HG03432 (cell line): ENCODE measurements around the gene RESF1.
"Not testable (repeated sequence)": the region's sequence is repeated elsewhere in the genome, so short reads cannot be mapped to it uniquely, and the experiment has no call there.

ENCODE experiments used
- ATAC-seq: cut with Tn5 transposase; IDR thresholded peaks from one replicate; pipeline ENCODE4 v1.9.1; 2021; ENCODE audit warnings: mild to moderate bottlenecking, moderate library complexity; ENCODE audit not compliant: unreplicated experiment

The RESF1 gene, protein sequence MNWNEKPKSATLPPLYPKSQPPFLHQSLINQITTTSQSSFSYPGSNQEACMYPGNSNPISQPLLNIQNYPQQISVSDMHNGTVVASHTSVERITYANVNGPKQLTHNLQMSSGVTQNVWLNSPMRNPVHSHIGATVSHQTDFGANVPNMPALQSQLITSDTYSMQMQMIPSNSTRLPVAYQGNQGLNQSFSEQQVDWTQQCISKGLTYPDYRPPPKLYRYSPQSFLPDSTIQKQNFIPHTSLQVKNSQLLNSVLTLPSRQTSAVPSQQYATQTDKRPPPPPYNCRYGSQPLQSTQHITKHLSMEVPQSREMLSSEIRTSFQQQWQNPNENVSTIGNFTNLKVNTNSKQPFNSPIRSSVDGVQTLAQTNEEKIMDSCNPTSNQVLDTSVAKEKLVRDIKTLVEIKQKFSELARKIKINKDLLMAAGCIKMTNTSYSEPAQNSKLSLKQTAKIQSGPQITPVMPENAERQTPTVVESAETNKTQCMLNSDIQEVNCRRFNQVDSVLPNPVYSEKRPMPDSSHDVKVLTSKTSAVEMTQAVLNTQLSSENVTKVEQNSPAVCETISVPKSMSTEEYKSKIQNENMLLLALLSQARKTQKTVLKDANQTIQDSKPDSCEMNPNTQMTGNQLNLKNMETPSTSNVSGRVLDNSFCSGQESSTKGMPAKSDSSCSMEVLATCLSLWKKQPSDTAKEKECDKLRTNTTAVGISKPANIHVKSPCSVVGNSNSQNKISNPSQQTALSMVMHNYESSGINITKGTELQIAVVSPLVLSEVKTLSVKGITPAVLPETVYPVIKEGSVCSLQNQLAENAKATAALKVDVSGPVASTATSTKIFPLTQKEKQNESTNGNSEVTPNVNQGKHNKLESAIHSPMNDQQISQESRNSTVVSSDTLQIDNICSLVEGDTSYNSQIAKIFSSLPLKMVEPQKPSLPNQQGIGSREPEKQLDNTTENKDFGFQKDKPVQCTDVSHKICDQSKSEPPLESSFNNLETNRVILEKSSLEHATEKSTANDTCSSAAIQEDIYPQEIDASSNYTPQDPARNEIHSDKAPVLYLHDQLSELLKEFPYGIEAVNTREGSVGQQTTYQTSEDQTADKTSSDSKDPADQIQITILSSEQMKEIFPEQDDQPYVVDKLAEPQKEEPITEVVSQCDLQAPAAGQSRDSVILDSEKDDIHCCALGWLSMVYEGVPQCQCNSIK (N-terminal part only)

DNA sequence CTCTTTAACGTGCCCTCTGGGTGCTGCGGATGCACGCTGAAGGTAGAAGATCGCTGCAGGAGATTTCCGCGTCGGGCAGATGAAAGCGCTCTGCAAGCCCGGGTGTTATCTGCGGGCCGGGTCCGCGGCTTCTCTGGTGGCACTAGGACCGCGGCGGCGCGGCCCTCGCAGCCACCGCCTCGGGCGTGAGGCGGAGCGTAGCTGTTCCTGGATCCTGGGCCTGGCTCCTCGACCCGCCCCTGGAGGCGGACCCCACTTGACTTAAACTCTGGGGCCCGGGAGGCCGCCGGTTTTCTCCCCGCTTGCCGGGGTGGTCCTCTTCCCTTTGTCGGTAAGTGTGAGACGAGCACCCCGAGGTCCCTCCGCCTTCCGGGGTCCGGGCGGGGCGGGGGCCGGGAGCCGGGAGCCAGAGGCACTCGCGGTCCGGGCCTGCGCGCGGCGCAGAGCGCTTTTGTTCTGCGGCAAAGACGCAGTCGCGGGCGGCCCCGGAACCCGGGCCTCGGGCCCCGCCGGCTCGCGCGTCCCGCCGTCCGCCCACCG is at the start of gene RESF1:
RESF1 (plus strand) TSS at position 255 of the 540 bp plus-strand sequence. CDS start 21,541 bp downstream, outside the sequence.
- ATAC-seq, result peak; percentile 93

DNA sequence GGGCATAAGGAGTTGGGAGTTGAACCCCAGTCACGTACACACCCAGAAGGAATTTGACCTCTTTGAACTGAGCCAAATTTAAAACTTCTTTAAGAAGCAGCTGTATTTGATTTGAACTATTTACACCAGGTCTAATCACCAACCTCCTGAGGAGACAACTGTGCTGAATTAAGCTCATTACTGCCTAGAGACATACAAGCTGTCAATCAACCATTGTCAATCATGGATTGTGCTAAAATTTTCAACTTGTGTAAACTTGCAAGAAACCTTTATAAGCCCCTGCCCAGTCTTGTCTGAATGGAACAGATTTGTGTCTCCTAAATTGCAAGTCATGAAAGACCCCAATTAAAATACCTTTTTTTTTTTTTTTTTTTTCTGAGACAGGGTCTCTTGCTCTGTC is 44.3 kb upstream of the RESF1 start:
- ATAC-seq, result no peak

DNA sequence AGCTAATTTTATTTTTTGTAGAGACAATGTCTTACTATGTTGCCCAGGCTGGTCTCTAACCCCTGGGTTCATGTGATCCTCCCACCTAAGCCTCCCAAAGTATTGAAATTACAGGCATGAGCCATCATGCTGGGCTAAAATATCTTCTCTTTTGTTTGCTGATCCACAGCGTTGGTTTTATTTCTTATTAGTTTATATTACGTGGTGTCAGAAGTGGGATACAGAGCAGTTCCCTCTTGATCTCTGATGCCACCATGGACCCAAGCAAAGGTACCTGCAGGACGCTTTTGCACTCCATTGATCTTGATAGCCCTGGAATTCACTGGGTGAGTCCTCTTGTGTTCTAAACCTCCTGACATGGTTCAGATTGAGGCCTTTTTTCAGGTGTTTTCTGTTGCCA is 43.8 kb upstream of the RESF1 start:
- no peak for ATAC-seq

DNA sequence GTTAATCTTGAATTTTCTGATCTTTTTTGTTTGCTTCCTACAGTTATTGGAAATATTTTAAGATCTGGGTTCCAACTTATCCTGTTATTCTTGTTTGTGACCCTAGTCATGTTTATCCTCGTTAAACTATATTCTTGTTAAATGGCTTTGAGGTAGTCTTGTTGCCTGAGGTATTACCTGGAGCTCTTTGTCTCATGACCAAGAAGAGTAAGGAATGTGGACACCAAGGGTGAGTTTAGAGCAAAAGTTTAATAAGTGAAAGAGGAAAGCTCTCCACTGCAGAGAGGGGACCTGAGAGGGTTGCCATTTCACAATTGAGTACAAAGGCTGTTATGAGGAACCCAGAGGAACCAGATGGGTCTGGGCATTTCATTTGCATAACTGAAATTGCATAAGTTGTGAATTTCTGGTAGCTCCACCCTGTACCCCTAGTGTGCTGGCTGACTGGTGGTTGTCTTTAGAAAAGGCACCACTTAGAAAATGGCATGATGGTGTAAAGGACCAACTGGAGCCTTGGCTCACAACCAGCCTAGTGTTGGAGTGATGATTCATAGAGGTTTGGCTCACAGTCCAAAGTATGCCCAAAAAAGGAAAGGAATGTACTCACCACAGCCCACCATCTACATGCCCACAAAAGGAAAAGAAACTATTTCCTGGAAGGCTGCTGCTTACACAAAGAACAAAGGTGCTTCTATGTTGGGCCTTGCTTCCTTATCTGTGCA is 36.7 kb upstream of the RESF1 start:
- ATAC-seq, result no peak

DNA sequence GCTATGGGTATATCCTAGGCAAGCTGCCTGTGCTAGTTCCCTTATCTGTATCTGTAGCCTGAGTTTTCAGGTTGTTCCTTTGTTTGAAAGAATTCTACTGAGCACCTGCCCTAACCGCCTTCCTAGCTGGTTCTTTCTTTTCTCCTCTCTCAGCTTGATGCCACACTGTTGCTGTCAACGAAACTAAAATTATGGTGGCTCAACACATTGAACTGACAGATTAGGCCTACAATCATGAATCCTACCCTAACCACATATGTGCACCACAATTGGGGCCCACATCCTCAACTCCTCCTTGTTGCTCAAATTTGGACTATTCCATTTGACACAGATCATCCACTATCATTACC is 36.2 kb upstream of the RESF1 start:
- ATAC-seq, result no peak

DNA sequence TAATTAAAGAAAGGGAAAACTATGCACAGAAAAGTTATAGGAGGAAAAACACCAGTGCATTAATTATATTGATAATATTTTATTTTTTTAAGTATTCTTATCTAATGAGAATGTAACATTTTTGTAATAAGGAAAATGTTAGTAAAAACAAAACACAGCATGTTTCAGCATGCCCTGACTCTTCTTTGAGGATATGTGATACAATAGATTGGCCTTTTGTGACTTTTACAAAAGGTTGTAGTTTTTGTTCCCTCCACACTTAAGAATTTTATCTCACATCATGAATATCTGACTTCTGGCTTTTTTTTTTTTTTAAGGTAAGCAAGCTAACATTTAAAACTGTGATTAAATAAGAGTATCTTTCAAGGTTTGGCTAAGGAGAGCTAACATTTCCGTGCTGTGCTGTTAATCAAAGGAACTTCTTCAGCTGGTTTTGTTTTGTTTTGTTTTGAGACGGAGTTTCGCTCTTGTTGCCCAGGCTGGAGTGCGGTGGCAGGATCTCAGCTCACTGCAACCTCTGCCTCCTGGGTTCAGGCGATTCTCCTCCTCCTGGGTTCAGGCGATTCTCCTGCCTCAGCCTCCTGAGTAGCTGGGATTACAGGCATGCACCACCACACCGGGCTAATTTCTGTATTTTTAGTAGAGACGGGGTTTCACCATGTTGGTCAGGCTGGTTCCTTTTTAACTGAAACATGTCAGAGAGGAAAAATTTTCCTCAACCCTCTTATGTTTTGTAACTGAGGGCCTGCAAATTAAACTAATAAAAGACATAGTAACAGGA is 30.8 kb upstream of the RESF1 start:
- ATAC-seq, result peak; percentile 42

DNA sequence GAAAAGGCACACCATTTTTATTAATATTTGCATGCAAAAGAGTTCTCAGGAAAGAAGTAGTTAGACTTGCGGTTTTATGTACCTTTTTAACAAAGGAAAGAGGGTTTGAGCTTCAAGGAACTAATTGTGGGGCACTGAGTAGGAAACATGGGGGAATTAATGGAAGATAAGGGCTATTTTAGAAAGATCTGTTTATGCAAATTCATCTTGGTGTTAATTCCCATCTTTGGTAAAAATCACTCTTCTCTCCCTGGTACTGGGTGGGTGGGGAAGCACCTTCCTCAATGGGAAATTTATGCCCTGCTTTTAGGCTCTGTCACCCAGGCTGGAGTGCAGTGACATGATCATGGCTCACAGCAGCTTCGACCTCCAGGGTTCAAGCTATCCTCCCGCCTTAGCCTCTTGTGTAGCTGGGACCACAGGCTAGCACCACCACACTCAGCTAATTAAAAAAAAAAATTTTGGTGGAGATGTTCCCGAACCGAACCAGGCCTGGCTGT is 30.1 kb upstream of the RESF1 start:
- no peak for ATAC-seq

DNA sequence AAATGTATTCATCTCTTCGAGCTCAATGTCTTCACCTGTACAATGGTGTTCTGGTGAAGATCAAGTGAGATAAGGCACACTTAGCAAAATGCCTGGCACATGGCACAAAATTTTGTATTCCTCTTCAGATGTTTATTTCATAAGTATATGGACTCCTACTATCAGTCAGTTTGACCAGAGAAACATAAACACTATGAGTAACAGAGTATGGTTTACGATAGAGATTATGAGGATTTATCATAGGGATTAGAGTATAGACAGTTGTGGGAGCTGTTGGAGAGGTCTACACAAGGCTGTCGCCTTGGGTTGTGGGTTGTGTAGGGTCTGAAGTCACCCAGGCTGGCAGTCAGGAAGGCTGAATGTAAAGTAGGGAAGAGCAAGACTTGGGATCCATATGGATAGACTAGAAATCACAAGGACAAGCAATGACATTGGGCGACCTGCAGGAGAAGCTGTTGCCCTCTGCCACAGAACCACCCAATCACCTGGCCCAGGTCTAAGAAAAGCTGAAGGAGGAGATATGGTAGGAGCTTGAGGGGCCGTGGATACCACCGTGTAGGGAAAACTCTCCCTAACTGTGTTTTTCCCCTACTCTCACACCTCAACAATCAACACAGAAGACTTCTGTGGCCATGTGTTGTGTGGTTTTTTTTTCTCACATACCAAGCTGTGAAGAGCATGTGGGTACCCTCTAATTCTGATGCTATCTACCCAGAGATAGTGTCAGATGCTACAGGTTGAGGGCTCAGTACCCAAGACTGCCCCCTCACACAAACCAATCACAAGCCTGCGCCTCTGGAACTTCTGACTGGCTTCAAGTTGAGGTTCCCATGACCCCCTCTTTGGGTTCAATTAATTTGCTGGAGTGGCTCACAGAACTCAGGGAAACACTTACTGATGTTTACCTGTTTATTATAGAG is 27.2 kb upstream of the RESF1 start:
- ATAC-seq, result no peak

DNA sequence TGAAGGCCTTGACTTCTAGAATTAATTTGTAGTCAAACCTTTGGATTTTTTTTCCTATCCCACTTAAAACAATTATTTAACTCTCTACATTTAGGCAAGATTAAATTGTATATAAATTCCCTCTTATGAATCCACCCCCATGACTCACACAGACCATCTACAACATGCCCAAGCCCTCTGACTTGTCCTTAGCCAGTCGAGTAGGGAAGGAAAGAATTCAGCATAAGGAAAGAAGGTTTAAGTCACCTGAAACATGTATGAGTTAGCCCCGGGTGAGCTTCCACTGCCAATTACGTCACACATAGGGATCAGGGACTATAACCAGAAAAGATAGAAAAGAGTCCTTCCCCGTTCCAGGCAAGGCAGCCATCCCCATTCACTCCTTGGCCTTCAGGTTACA is 14.9 kb upstream of the RESF1 start:
- ATAC-seq, result no peak

DNA sequence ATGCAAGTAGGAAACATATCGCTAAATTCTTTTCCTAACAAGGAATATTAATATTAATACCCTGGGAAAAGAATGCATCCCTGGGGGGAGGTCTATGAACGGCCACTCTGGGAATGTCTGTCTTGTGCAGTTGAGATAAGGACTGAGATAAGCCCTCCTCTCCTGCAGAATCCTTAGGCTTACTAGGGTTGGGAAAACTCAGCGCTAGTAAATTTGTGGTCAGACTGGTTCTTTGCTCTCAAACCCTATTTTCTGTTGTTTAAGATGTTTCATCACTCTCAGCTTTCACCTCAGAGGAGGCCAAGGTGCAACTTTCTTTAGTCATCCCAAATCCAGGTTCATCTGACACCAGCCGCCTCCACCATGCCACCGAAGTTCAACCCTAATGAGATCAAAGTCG is 11.2 kb upstream of the RESF1 start:
- no peak for ATAC-seq

DNA sequence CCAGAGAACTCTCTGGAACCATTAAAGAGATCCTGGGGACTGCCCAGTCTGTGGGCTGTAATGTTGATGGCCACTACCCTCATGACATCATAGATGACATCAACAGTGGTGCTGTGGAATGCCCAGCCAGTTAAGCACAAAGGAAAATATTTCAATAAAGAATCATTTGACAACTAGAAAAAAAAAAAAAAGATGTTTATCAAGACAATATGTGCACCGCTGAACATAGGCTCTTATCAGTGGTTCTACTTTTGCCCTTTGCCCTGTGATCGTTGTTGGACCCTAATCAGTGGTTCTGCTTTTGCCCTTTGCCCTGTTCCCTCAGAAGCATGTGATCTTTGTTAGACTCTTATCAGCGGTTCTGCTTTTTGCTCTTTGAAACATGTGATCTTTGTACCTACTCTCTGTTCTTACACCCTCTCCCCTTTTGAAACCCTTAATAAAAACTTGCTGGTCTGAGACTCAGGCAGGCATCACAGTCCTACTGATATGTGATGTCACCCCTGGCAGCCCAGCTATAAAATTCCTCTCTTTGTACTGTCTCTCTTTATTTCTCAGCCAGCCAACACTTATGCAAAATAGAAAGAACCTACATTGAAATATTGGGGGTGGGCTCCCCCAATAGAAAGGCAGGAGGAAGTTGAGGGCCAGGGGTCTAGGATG is 10.4 kb upstream of the RESF1 start:
- ATAC-seq, result not testable (repeated sequence)

DNA sequence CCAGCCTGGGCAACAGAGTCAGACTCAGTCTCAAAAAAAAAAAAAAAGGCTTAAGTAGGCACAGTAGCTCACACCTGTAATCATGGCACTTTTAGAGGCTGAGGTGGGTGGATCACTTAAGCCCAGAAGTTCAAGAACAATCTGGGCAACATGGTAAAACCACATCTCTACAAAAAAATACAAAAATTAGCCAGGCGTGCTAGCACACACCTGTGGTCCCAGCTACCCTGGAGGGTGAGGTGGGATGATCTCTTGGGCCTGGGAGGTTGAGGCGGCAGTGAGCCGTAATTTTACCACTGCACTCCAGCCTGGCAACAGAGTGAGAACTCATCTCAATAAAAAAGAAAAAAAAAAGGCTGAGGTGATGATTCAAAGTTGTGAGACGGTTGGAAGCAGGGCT is 9.1 kb upstream of the RESF1 start:
- no peak for ATAC-seq

DNA sequence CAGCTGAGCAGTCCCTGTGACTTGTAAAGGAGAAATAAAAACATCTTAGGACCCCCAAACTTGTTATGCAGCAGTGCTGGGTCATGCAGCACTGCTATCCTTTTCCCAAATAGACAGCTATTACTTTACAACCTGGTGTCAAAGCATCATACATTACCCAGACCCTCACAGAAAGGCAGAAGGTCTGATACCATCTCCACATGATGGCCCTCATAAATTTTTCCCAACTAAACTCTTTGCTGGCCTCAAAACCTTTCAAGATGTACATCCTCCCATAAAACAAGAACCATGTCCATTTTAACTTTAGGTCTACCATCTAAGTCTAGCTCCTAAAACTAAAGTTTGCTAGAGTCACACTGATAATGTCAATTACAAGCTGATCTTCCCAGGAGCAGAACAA is 8.7 kb upstream of the RESF1 start:
- no peak for ATAC-seq

DNA sequence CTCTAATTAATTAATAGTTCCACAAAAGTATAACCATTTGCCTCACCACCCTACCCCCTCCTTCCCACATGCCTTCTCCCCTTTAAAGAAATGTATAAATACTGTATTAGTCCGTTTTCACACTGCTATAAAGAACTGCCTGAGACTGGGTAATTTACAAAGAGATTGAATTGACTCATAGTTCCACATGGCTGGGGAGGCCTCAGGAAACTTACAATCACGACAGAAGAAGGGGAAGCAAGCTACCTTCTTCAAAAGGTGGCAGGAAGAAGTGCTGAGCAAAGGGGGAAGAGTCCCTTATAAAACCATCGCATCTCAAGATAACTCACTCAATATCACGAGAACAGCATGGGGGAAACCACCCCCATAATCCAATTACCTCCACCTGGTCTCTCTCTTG is 8.2 kb upstream of the RESF1 start:
- no peak for ATAC-seq

DNA sequence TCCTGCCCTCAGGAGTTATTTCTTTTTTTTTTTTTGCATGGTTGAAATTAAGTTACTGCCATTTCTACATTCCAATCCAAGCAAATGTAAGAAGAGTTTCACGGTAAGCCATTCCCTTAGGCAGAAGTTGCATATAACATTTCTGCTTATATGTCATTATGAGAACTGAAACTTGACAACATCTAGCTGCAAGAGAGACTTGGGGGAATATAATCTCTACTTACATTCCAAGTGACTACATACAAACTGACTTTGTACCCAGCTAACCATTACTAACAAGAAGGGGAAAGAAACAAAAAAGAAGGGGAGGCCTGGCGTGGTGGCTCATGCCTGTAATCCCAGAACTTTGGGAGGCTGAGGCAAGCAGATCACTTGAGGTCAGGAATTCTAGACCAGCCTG is 7.3 kb upstream of the RESF1 start:
- ATAC-seq, result no peak

DNA sequence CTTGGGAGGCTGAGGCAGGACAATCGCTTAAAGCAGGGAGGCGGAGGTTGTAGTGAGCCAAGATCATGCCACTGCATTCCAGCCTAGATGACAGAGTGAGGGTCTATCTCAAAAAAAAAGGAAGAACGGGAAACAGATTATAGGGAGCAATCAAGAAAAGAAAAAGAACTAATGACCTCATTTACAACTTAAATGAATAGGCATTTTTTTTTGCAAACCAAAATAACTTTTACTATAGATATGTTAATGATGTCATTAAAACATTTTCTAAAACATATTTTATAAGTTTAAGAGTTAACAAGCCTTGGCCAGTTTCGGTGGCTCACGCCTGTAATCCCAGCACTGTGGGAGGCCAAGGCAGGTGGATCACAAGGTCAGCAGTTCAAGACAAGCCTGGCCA is 6.8 kb upstream of the RESF1 start:
- ATAC-seq, result no peak

DNA sequence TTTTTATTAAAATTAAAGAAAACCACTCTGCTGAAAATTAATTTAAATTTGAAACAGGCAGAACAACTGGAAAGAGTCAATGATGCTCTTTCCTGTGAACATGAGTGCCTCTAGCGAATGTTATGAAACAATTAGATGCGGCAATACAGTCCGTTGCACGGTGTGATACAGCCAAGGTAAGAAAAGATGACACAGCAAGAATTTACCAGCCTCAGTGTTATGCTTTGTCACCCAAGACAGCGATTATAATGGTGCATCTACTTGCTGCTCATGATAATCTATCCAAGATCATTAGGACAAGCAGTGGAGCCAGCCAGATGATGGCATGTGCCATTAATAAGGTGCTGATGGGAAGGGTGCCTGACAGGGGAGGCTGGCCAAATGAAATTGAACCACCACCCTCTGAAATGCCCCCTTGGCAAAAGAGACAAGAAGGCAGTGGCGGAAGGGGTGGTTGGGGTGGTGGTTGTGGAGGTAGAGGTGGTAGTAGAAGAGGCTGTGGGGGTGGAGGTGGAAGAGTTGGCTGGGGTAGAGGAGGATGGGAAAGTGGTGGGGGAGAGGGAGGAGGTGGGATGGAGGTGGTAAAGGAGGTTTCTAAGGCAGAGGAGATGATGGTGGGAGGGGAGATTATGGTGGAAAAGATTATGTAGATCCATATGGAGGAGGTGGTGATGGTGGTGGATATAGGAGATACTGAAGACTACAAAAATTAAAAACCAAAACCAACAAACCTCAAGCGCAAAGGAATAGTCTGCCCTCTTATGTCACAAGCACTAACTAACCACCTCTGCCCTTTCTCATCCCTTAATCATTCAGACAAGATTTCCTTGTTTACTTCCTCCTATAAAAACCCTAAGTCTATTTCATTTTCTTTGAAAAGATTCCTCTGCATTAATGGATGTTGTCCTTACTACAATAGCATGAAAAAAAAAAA is 4.0 kb upstream of the RESF1 start:
- no peak for ATAC-seq
